Activated naive CD8-positive, alpha-beta T cell treated with anti-CD3 and anti-CD28 coated beads for 36 hours (primary cell): ENCODE results near the gene RPSA. TPM values are rescaled to one million over a fixed set of nuclear protein-coding genes. Genes with fewer than 3 reads are reported as not detected.
A peak's percentile ranks its signal among the peaks of the same experiment; 100 is the strongest.
"Not testable (repeated sequence)": the region's sequence is repeated elsewhere in the genome, so short reads cannot be mapped to it uniquely, and the experiment has no call there.

ENCODE experiments used
- DNase-seq: peaks from one replicate; pipeline ENCODE4 v3.0.0; 2021
- H3K27ac Mint-ChIP-seq: one replicate; pipeline ENCODE4 v1.8.0; 2022; ENCODE audit warnings: mild to moderate bottlenecking, moderate library complexity, mixed read lengths
- H3K27me3 Mint-ChIP-seq: one replicate; pipeline ENCODE4 v1.8.0; 2022; ENCODE audit warnings: mild to moderate bottlenecking, mixed read lengths
- H3K36me3 Mint-ChIP-seq: one replicate; pipeline ENCODE4 v1.8.0; 2021; ENCODE audit warnings: mild to moderate bottlenecking, mixed read lengths
- H3K4me1 Mint-ChIP-seq: one replicate; pipeline ENCODE4 v1.8.0; 2021; ENCODE audit warnings: mixed read lengths
- H3K4me3 Mint-ChIP-seq: one replicate; pipeline ENCODE4 v1.8.0; 2022; ENCODE audit warnings: mild to moderate bottlenecking, moderate library complexity, mixed read lengths
- H3K9me3 Mint-ChIP-seq: one replicate; pipeline ENCODE4 v1.8.0; 2022; ENCODE audit warnings: mixed read lengths
- total RNA-seq, 2 experiments: library from RNA; stranded (reverse); gene quantifications; one replicate each; pipeline ENCODE4 v1.2.3, GENCODE V29; 2021

The RPSA gene
- 1,000 to 10,000 TPM; 2,531 to 2,622 TPM for total RNA-seq

DNA sequence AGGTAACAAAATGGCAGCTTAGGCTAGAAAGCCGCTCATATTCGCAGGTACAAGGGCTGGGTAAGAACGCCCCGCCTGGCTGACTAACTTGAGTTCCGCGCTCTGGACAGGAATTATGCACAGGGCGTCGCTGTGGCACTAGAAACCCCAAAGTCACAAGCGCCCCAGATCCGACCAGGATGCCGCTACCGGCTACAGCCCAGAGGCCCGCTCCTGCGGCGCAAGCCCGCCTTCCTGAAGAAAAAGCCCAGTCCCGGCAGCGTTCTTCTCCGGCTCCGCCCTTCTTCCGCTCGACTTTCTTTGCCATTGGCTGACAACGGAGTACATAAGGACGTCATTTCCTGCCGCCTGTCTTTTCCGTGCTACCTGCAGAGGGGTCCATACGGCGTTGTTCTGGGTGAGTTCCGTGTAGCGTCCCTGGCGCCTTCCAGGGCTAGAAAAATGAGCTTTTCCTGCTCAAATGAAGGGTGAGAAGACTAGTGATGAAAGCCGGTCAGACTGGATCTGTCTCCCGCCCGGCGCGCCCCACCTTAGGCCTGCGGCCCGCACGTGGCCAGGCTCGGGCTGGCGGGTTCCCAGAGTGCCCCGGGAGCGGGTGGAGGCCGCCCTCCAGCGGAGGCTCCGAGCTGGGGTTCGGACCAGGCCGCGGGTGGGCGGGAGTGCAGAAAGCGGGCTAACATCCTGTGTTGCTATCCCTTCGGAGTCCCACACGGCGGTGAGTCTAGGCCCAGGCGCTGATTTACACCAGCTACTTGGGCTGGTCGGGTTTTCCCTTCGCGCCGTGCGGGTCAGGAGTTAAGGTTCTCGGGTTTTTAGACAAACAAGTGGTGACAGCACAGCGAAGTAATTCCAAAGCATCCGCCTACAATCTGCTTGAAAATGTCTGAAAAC lies at the start of gene RPSA:
TSS of gene RPSA (plus strand) at position 353 of the 891 bp plus-strand sequence. CDS start 934 bp downstream, outside the sequence.
- Mint-ChIP-seq H3K4me1 (peaks cover 39% of the 10 kb centered on the region), H3K9me3 (peaks cover 4% of the 10 kb centered on the region)

GRCh38 chr3:39358333-39358732 lies 48.2 kb upstream of the RPSA start:
- H3K27ac Mint-ChIP-seq = no peak overlapping the region

More for the DNA sequence above, at the start of gene RPSA:
- peaks cover 12% of the 10 kb centered on the region for H3K27me3 Mint-ChIP-seq
- peak within 1 kb of the TSS; percentile 100 for H3K27ac Mint-ChIP-seq
- H3K4me3 Mint-ChIP-seq = peak within 1 kb of the TSS; percentile 98
- DNase-seq = peak; percentile 95
- H3K36me3 Mint-ChIP-seq = peaks cover 50% of the 10 kb centered on the region

DNA sequence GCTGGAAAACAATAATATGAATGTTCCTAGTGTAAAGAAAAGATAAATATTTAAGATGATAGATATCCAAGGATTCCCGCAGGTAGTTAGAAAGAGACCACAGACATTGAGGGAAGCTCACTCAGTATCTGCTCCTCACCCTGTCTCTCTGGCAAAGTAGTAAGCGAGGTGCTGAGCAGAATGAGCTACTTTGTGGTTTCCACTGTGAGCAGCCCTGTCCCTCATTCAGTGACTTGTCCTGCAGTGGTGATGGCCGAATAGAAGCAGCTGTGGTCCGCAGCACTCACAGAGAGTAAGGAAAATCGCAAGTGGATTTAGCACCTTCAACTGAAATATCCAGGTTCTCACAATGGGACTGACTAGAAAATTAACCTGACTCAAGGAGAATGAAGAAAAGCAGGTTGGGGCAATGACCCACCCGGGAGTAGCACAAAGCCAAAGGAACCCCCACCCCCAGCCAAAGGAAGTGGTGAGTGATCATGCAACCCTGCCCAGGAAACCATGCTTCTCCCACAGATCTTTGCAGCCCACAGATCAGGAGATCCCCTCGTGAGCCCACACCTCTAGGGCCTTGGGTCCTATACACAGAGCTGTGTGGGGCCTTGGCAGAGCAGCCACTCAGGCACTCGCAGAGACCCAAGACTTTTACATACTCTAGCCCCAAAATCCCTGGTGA lies 45.1 kb upstream of the RPSA start:
- Mint-ChIP-seq H3K4me3 (peak overlapping the region; percentile 47), H3K27ac (peak overlapping the region; percentile 70), H3K4me1 (peaks cover 33% of the 10 kb centered on the region), H3K36me3 (peaks cover 4% of the 10 kb centered on the region), H3K9me3 (no peaks in the 10 kb centered on the region), H3K27me3 (no peaks in the 10 kb centered on the region)
- peak; percentile 29 for DNase-seq

More at GRCh38 chr3:39358333-39358732, 48.2 kb upstream of the RPSA start:
- Mint-ChIP-seq H3K9me3 (no peaks in the 10 kb centered on the region), H3K27me3 (no peaks in the 10 kb centered on the region), H3K4me1 (peaks cover 33% of the 10 kb centered on the region), H3K36me3 (peaks cover 2% of the 10 kb centered on the region), H3K4me3 (no peak overlapping the region)
- no peak for DNase-seq

GRCh38 chr3:39362192-39362591 lies 44.3 kb upstream of the RPSA start:
- Mint-ChIP-seq H3K9me3 (no peaks in the 10 kb centered on the region), H3K4me1 (peaks cover 33% of the 10 kb centered on the region), H3K27ac (no peak overlapping the region), H3K27me3 (no peaks in the 10 kb centered on the region), H3K4me3 (no peak overlapping the region), H3K36me3 (peaks cover 4% of the 10 kb centered on the region)
- no peak for DNase-seq

- H3K27ac Mint-ChIP-seq = no peak overlapping the region
Observed at GRCh38 chr3:39362812-39363211, 43.7 kb upstream of the RPSA start.

DNA sequence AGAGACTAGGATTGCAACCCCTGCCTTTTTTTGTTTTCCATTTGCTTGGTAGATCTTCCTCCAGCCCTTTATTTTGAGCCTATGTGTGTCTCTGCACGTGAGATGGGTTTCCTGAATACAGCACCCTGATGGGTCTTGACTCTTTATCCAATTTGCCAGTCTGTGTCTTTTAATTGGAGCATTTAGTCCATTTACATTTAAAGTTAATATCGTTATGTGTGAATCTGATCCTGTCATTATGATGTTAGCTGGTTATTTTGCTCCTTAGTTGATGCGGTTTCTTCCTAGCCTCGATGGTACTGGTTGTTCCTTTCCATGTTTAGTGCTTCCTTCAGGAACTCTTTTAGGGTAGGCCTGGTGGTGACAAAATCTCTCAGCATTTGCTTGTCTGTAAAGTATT lies 36.1 kb upstream of the RPSA start:
- not testable (repeated sequence) for H3K27ac Mint-ChIP-seq, H3K4me1 Mint-ChIP-seq, H3K36me3 Mint-ChIP-seq, DNase-seq, H3K9me3 Mint-ChIP-seq, H3K27me3 Mint-ChIP-seq, H3K4me3 Mint-ChIP-seq

More at GRCh38 chr3:39362812-39363211, 43.7 kb upstream of the RPSA start:
- Mint-ChIP-seq H3K4me1 (peaks cover 29% of the 10 kb centered on the region), H3K36me3 (peaks cover 4% of the 10 kb centered on the region), H3K27me3 (no peaks in the 10 kb centered on the region), H3K4me3 (no peak overlapping the region), H3K9me3 (no peaks in the 10 kb centered on the region)
- DNase-seq = no peak

- H3K27ac Mint-ChIP-seq = no peak overlapping the region
- no peak for DNase-seq
- peaks cover 6% of the 10 kb centered on the region for H3K36me3 Mint-ChIP-seq
Observed at GRCh38 chr3:39372833-39373232, 33.7 kb upstream of the RPSA start.

DNA sequence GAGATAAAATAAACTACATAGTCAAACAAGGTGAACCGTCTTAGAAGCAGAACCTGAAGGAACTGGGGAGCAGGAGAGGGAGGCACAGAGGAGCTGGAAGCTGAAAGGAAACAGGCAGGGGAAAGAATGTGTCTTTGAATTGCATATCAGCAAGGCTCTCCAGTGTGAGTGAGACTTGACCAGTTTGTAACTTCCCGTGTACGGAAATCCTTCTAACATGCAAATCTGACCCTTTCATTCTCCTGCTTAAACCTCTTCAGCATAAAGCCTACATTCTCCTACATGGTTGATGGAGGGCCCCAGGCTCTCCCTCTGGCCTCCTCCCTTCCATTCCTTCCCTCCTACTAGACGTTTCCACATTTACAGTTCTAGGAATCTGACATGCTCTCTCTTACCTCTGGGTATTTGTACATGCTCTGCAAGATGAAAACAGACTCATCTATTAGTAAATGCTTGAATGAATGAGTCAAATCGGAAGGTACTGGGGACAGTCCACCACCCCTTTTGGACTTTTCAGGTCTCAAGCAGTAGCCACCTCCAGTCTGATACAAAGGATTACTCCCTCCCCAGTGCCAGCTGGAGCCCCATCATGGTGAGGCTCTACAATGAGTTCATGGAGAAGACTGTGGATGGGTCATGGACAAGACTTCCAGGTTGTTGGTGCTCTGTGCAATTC lies 29.4 kb upstream of the RPSA start:
- no peaks in the 10 kb centered on the region for H3K4me1 Mint-ChIP-seq
- H3K36me3 Mint-ChIP-seq = no peaks in the 10 kb centered on the region
- no peaks in the 10 kb centered on the region for H3K9me3 Mint-ChIP-seq
- H3K4me3 Mint-ChIP-seq = no peak overlapping the region
- DNase-seq = no peak
- H3K27me3 Mint-ChIP-seq = no peaks in the 10 kb centered on the region
- H3K27ac Mint-ChIP-seq = no peak overlapping the region

More at GRCh38 chr3:39372833-39373232, 33.7 kb upstream of the RPSA start:
- Mint-ChIP-seq H3K4me3 (no peak overlapping the region), H3K27me3 (no peaks in the 10 kb centered on the region), H3K4me1 (no peaks in the 10 kb centered on the region), H3K9me3 (peaks cover 9% of the 10 kb centered on the region)

- H3K27me3 Mint-ChIP-seq = no peaks in the 10 kb centered on the region
- no peak overlapping the region for H3K27ac Mint-ChIP-seq
- H3K4me3 Mint-ChIP-seq = no peak overlapping the region
- H3K4me1 Mint-ChIP-seq = peaks cover 4% of the 10 kb centered on the region
- DNase-seq = peak; percentile 45
- no peaks in the 10 kb centered on the region for H3K36me3 Mint-ChIP-seq
- no peaks in the 10 kb centered on the region for H3K9me3 Mint-ChIP-seq
Observed at GRCh38 chr3:39378088-39378487, 28.4 kb upstream of the RPSA start.

DNA sequence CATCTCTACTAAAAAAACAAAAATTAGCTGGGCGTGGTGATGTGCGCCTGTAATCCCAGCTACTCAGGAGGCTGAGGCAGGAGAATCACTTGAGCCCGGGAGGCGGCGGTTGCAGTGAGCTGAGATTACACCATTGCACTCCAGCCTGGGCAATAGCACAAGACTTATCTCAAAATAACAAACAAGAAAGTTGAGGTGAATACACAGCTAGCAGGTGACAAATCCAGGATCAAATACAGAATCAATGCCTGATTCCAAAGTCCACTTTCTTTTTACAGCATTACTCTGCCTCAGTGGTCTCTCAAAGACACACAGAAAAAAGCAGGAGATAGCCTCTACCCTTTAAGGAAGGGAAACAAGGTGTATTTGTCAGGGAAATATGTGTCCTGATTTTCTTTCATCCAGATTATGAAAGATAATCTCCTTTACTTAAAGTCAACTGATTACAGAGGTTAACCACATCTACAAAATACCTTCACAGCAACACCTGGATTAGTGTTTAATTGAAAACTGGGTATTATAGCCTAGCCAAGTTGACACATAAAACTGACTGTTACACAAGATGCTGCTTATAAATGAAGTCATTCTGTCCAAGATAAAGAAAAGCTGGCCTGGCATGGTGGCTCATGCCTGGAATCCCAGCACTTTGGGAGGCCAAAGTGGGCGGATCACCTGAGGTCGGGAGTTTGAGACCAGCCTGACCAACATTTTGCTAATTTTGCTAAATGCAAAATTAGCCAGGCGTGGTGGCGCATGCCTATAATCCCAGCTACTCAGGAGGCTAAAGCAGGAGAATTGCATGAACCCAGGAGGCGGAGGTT lies 27.4 kb upstream of the RPSA start:
- no peak for DNase-seq
- Mint-ChIP-seq H3K4me3 (no peak overlapping the region), H3K36me3 (no peaks in the 10 kb centered on the region), H3K4me1 (peaks cover 4% of the 10 kb centered on the region), H3K9me3 (no peaks in the 10 kb centered on the region), H3K27me3 (no peaks in the 10 kb centered on the region), H3K27ac (no peak overlapping the region)

DNA sequence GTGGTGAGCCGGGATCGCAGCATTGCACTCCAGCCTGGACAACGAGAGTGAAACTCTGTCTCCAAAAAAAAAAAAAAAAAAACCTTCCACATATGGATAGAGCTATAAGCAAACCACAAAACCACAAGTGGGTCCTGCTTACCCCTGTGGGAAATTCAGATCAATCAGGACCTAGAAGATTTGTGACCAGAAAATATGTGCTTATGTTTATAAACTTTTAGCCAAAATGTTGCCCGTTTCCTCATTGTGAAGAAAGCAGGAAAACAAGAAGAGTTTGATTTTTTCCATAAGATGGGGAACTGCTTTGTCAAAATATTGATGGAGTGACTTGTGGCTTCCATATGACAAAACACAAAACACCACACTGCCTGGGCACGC lies 26.8 kb upstream of the RPSA start:
- DNase-seq = no peak
- Mint-ChIP-seq H3K4me1 (peaks cover 8% of the 10 kb centered on the region), H3K9me3 (no peaks in the 10 kb centered on the region), H3K27me3 (no peaks in the 10 kb centered on the region), H3K27ac (no peak overlapping the region), H3K36me3 (no peaks in the 10 kb centered on the region), H3K4me3 (no peak overlapping the region)

DNA sequence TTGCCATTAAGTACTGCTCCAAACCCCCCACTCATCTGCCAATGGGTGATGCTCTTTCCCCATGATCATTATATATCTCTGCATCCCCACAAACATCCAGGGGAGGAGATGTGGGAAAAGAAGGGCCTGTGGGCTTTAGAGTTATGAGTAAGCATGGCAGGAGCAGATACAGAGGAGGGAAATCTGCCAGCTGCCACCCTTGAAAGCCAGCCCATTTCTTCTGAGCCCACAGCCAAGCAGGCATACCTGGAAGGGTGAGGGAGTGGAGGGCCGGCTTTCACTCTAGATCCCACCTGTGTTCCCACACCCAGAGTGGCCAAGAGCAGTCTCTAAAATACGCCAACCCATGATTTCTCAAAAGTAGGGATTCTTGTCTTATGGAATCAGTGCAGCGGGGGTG lies 25.1 kb upstream of the RPSA start:
- Mint-ChIP-seq H3K27me3 (no peaks in the 10 kb centered on the region), H3K27ac (no peak overlapping the region), H3K4me1 (peaks cover 21% of the 10 kb centered on the region)

GRCh38 chr3:39383045-39383880 lies 23.3 kb upstream of the RPSA start, which contains the start of gene SLC25A38:
Gene SLC25A38, plus strand, starts transcription at chr3:39383370. Its CDS starts 355 bp downstream, at chr3:39383725.
- Mint-ChIP-seq H3K27ac (peak within 1 kb of the TSS; percentile 98), H3K4me3 (peak within 1 kb of the TSS; percentile 94), H3K27me3 (no peaks in the 10 kb centered on the region), H3K4me1 (peaks cover 39% of the 10 kb centered on the region), H3K9me3 (no peaks in the 10 kb centered on the region), H3K36me3 (peaks cover 16% of the 10 kb centered on the region)
- DNase-seq = peak; percentile 87

More for the DNA sequence above, 25.1 kb upstream of the RPSA start:
- Mint-ChIP-seq H3K36me3 (peaks cover 8% of the 10 kb centered on the region), H3K9me3 (no peaks in the 10 kb centered on the region), H3K4me3 (no peak overlapping the region)
- no peak for DNase-seq
